Measurements from ENCODE around the gene RNF217.
"Not testable (repeated sequence)": the region's sequence is repeated elsewhere in the genome, so short reads cannot be mapped to it uniquely, and the experiment has no call there.

RNF217 gene

GRCh38 chr6:125120054-125120590 lies 157.9 kb downstream of the RNF217 start:
- DNase-seq (ENCODE audit: low read depth): no peak
- no peak for TF ChIP-seq CTCF (conservative IDR thresholded peaks at IDR 0.05; ENCODE audit: low read depth, low read length)

GRCh38 chr6:125121894-125122293 lies 159.7 kb downstream of the RNF217 start:
- no peak for DNase-seq (ENCODE audit: low read depth)
- no peak for TF ChIP-seq CTCF (conservative IDR thresholded peaks at IDR 0.05; ENCODE audit: low read depth, low read length)
- no peak overlapping the region for H3K4me3 ChIP-seq (ENCODE audit: low read depth, low read length)

More at GRCh38 chr6:125120054-125120590, 157.9 kb downstream of the RNF217 start:
- H3K4me3 ChIP-seq (ENCODE audit: low read depth, low read length): no peak overlapping the region

- no peak for TF ChIP-seq CTCF (conservative IDR thresholded peaks at IDR 0.05; ENCODE audit: low read depth, low read length)
- no peak for DNase-seq (ENCODE audit: low read depth)
- no peak overlapping the region for H3K4me3 ChIP-seq (ENCODE audit: low read depth, low read length)
Observed at GRCh38 chr6:125123051-125123450, 160.8 kb downstream of the RNF217 start.

- no peak overlapping the region for H3K4me3 ChIP-seq (ENCODE audit: low read depth, low read length)
- no peak for TF ChIP-seq CTCF (conservative IDR thresholded peaks at IDR 0.05; ENCODE audit: low read depth, low read length)
- peak; percentile 66 for DNase-seq (ENCODE audit: low read depth)
Observed at GRCh38 chr6:125123468-125124048, 161.3 kb downstream of the RNF217 start.

- TF ChIP-seq CTCF (conservative IDR thresholded peaks at IDR 0.05; ENCODE audit: low read depth, low read length): peak; percentile 18
- no peak overlapping the region for H3K4me3 ChIP-seq (ENCODE audit: low read depth, low read length)
- peak; percentile 29 for DNase-seq (ENCODE audit: low read depth)
Observed at GRCh38 chr6:125124049-125124669, 161.9 kb downstream of the RNF217 start.

GRCh38 chr6:125125856-125126255 lies 163.6 kb downstream of the RNF217 start:
- not testable (repeated sequence) for DNase-seq (ENCODE audit: low read depth); H3K4me3 ChIP-seq (ENCODE audit: low read depth, low read length)

GRCh38 chr6:125129354-125129753 lies 167.1 kb downstream of the RNF217 start:
- TF ChIP-seq CTCF (conservative IDR thresholded peaks at IDR 0.05; ENCODE audit: low read depth, low read length): no peak
- H3K4me3 ChIP-seq (ENCODE audit: low read depth, low read length): no peak overlapping the region
- DNase-seq (ENCODE audit: low read depth): no peak
